NOMO-1 (cell line): ENCODE measurements around the gene IGSF6.
"Not testable (repeated sequence)": the region's sequence is repeated elsewhere in the genome, so short reads cannot be mapped to it uniquely, and the experiment has no call there.

ENCODE experiments used
- DNase-seq, 2 experiments: peaks; one replicate each; lab custom pipeline; 2025; ENCODE audit not compliant: unreplicated experiment in 2 of 2; lab: John Stamatoyannopoulos, UW

The IGSF6 gene

GRCh38 chr16:21654466-21654865 is 2.1 kb upstream of the IGSF6 start:
- no peak for DNase-seq

GRCh38 chr16:21653571-21653970 is 1.2 kb upstream of the IGSF6 start:
- no peak for DNase-seq

GRCh38 chr16:21651515-21651914 is 893 bp downstream of the IGSF6 start:
- DNase-seq = no peak

GRCh38 chr16:21650521-21650920 is 1.9 kb downstream of the IGSF6 start:
- DNase-seq = peak; percentile 75 to 90

- not testable (repeated sequence) for DNase-seq
Observed at GRCh38 chr16:21649826-21650406, 2.5 kb downstream of the IGSF6 start.

- no peak for DNase-seq
Observed at GRCh38 chr16:21647562-21648164, 4.7 kb downstream of the IGSF6 start.

GRCh38 chr16:21646721-21647561 is 5.5 kb downstream of the IGSF6 start:
- DNase-seq = no peak

- no peak for DNase-seq
Observed at GRCh38 chr16:21646091-21646490, 6.3 kb downstream of the IGSF6 start.

- DNase-seq = peak; percentile 78 to 94
Observed at GRCh38 chr16:21645261-21645721, 7.1 kb downstream of the IGSF6 start.

GRCh38 chr16:21644674-21645073 is 7.7 kb downstream of the IGSF6 start:
- DNase-seq = no peak

- no peak for DNase-seq
Observed at GRCh38 chr16:21643785-21644184, 8.6 kb downstream of the IGSF6 start.

- DNase-seq = peak in 1 of 2 experiments; percentile 62
Observed at GRCh38 chr16:21642861-21643260, 9.5 kb downstream of the IGSF6 start.

- DNase-seq = no peak
Observed at GRCh38 chr16:21641916-21642315, 10.5 kb downstream of the IGSF6 start.

GRCh38 chr16:21639493-21639892 is 12.9 kb downstream of the IGSF6 start:
- DNase-seq = no peak

- DNase-seq = no peak
Observed at GRCh38 chr16:21638573-21638975, 13.8 kb downstream of the IGSF6 start.

GRCh38 chr16:21637032-21637968 is 15.1 kb downstream of the IGSF6 start:
- no peak for DNase-seq

GRCh38 chr16:21635694-21636093 is 16.7 kb downstream of the IGSF6 start:
- DNase-seq = not testable (repeated sequence)

- DNase-seq = no peak
Observed at GRCh38 chr16:21634216-21634615, 18.2 kb downstream of the IGSF6 start.

GRCh38 chr16:21631951-21632575 is 20.3 kb downstream of the IGSF6 start:
- DNase-seq = peak; percentile 14 to 37

- not testable (repeated sequence) for DNase-seq
Observed at GRCh38 chr16:21631376-21631775, 21.0 kb downstream of the IGSF6 start.
